ENCODE results near the gene LPAR1.

- TF ChIP-seq POLR2A (IDR thresholded peaks at IDR 0.05) (no peak), CTCF (IDR thresholded peaks at IDR 0.05) (no peak)
Measured at GRCh38 chr9:110977259-110977709, 61.0 kb downstream of the LPAR1 start.

All from adrenal gland (tissue), 5 donors.